DMS53 (cell line): ENCODE measurements around the gene CST7.
"Not testable (repeated sequence)": the region's sequence is repeated elsewhere in the genome, so short reads cannot be mapped to it uniquely, and the experiment has no call there.

Experiments used
- DNase-seq: peaks from one replicate; lab custom pipeline; 2025; lab: John Stamatoyannopoulos, UW

Gene CST7

DNA sequence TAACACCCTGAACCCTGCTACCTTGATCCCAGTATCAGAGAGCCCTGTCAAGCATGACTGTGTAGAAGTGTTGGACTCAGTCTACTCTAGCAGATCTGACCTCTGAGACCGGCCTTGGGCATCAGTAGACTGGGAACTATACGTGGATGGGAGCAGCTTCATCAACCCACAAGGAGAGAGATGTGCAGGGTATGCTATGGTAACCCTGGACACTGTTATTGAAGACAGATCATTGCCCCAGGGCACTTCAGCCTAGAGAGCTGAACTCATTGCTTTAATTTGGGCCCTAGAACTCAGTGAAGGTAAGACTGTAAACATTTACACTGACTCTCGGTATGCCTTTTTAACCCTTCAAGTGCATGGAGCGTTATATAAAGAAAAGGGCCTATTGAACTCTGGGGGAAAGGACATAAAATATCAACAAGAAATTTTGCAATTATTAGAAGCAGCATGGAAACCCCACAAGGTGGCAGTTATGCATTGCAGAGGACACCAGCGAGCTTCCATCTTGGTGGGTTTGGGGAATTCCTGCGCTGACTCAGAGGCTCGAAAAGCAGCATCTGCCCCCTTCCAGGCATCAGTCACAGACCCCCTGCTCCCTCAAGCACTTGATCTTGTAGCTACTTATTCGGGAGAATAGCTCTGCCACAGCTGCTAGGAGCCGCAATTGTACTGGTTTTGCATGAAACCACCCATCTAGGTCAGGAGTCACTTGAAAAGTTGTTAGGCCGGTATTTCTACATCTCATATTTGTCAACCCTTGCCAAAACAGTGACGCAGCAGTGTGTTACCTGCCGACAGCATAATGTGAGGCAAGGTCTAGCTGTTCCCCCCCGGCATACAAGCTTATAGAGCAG is 19.0 kb upstream of the CST7 start:
- peak; percentile 98 for DNase-seq

DNA sequence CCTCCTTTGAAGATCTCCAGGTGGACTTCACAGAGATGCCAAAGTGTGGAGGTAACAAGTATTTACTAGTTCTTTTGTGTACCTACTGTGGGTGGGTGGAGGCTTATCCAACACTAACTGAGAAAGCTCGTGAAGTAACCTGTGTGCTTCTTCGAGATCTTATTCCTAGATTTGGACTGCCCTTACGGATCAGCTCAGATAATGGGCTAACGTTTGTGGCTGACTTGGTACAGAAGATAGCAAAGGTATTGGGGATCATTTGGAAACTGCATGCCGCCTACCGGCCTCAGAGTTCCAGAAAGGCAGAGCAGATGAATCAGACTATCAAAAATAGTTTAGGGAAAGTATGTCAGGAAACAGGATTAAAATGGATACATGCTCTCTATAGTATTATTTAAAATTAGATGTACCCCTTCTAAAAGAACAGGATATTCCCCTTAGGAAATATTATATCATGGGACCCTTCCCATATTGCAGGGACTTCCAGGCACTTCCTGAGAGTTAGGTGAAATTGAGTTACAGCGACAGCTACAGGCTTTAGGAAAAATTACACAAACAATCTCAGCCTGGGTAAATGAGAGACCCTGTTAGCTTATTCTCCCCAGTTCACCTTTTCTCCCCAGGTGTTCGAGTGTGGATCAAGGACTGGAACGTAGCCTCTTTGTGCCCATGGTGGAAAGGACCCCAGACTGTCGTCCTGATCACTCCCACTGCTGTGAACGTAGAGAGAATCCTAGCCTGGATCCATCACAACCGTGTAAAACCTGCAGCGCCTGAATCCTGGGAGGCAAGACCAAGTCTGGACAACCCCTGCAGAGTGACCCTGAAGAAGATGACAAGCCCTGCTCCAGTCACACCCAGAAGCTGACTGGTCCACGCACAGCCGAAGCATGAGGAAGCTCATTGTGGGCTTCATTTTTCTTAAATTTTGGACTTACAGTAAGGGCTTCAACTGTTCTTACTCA is 18.1 kb upstream of the CST7 start:
- peak; percentile 66 for DNase-seq

DNA sequence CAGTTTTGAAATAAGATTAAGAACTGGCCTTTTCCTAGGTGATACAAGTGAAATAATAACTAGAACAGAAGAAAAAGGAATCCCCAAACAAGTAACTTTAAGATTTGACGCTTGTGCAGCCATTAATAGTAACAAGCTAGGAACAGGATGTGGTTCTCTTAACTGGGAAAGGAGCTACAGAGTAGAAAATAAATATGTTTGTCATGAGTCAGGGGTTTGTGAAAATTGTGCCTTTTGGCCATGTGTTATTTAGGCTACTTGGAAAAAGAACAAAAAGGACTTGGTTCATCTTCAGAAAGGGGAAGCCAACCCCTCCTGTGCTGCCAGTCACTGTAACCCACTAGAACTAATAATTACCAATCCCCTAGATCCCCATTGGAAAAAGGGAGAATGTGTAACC is 17.2 kb upstream of the CST7 start:
- DNase-seq = not testable (repeated sequence)

DNA sequence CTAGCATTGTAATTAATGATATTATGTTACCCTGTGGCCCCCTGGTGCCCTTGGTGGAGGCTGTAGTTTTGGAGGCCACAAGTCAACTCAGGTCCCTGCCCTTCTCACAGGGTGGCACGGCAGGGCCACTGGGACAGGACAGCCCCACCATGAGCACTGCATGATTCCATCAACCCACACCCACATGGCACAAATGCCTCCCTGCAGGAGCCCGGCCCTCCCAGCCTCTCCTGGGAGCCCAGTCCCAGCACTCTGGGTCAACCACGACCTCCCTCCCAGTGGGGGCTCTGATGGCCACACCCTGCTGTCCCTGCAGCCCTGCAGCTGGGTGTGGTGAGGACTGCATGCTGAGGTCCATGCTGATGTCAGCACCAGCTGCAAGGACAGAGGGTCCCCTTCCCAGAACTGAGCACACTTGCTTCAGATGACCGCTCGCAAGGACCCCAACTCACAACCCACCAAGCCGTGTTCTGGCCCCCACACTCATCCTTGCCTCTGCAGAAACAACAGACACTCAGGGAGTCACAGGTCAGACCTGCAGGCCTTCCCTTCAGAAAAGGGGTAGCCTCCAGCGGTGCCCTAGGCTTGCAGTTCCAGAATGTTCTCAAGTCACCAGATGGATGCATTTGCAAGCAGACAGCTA is 15.7 kb upstream of the CST7 start:
- DNase-seq = no peak

DNA sequence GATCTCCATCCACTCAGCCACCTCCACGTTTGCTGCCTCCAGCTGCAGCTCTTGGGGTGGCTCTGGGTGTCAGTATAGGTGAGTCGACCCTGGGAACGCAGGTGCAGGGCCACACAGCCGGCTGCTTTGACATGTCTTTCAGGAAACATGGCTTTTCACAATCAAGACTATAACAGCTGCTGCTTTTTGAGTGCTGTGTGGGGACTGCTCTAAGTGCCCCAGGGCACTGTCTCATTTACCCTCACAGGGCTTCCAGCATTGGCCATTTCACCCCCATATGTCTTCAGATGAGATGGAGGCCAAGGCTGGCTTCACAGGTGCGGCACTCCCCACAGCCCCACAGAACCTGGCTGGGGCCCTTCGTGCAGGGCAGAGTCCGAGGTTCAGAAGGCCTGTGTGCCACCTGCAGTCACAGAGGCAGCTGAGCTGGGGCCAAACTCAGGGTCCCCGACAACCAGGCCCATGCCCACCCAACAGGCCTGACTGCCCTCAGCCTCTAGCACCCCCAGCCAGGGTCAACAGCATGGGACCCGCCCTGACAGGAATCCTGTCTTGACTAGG is 14.9 kb upstream of the CST7 start:
- no peak for DNase-seq

DNA sequence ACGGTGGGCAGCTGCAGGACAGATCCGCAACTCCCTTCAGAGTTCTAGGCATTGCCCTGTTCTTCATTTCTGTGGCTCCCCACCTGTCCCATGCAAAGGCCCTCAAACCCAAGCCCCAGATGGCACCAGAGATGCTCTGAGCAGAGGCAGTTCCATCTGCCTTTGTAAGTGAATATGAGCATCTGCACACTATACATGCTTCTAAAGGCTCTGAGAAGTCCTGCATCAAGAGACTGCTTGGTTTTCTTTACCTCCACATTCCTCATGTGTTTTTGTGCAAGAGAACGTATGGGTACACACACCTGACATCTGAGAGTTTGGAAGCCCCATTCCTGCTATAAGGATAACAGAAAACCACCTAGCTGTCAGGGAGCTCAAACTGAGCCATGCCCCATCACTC is 14.4 kb upstream of the CST7 start:
- DNase-seq = no peak

DNA sequence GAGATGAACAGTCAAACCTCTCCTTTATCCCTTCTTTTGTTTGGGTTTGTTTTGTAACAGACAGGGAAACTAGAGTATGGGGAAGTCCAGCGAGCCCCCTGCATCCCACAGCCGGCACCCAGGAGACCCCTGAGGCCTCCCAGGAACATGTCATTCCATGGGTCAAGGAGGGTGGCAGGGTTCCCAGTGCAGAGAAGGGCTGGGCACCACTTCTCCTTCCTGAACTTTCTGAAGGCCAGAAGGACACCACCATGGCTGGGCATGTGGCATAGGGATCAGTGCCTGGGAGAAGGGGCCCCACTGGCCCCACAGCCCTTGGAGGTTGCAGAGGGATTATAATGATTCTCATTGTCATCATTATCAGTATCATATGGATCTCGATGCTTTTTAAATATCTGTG is 13.9 kb upstream of the CST7 start:
- no peak for DNase-seq

DNA sequence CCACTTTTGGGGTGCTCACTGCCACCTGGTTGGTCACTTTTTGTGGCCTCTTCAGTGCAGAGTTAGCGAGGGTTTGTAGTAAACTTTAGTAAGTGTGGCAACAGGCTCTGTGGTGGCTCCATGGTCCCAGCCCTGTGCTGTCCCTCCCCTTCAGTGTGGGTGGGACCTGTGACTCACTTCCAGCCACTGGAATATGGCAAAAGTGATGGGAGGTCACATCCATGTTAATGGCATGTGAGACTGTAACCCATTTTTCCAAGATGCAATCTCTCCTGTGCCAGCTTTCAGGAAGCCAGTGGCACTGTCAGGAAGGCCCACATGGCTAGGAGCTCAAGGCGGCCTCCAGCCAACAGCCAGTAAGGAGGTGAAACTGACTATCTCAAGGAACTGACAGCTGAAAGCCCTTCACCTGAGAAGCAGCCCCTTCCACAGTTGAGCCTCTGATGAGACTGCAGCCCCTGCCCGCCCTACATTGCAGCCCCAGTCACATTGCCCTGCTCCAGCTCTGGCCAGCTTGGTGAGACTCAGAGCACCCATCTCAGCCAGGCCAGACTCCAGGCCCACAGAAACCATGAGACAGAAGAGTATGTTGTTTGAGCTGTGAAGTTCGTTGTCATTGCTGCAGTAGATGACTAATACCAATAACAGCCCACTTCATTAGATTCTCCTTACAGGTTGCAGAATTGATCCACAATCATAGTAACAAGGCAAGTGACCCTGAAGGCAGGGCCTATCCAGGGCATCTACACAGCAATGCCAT is 13.1 kb upstream of the CST7 start:
- no peak for DNase-seq

DNA sequence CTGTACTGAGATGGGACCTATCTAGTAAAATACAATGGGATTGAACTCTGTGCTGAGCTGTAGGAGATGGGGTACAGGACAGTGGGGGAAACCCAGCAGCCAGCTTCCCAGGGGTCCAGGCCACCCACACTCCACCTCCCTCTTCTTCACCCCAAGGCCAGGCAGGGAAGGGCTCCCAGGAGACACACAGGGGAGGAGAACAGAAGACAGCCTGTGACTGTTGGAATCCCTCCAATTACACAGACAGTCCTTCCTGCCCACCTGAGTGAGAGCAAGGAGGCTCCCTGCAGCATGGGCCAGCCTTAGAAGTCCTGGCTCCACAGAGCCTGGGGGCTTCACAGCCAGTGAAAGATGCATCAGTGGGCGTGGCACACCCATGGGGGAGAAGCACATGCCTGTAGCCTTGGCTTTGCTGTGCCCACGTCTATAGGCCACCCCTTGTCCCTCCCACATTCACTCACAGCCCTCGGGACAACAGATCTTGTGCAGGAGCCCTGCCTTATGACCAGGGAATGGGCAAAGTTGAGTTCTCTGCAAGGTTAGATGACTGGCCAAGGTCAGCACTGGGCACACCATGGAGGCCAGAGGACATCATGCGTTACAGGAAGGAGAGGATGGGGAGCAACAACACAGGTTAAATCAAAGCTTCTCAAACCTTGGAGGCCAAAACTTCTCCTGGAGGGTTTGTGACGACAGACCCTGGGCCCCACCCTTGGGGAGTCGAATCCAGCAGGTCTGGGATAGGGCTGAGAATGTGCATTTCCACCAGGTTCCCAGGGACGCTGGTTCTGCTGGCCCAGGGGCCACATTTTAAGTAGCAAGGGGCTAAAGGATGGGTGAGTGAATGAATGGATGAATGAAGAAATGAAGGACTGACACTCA is 12.3 kb upstream of the CST7 start:
- no peak for DNase-seq

DNA sequence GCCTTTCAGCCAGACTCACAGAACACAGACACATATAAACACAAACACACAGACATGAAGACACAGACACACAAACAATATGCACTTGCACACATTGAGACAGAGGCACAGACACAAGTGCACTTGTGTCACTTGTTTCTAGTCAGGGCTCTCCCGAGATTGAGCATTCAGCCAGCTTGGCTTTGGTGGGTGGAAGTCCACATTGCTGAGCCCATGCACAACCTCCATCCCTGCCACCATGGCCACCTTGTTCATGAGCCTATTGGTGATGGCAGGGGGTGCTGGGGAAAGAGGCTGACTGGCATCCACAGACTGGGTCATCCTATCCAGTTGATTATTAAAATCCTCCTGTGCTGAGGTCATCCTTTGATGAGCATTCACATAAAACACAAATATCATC is 11.5 kb upstream of the CST7 start:
- DNase-seq = no peak

DNA sequence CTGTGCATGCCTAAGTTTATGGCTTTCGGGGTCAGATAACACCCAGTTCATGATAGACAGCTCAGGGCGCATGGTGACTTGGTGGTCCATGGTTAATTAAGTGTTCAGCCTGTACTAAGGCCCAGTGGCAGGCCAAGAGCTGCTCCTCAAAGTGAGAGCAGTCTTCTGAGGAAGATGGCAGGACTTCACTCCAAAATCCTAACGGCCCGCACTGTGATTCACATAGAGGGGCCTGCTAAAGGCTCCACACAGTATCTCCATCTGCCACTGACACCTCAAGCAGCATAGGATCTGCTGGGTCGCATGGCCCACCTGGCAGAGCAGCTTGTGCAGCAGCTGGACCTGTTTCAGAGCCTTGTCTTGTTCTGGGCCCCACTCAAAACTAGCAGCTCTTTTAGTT is 10.6 kb upstream of the CST7 start:
- no peak for DNase-seq

DNA sequence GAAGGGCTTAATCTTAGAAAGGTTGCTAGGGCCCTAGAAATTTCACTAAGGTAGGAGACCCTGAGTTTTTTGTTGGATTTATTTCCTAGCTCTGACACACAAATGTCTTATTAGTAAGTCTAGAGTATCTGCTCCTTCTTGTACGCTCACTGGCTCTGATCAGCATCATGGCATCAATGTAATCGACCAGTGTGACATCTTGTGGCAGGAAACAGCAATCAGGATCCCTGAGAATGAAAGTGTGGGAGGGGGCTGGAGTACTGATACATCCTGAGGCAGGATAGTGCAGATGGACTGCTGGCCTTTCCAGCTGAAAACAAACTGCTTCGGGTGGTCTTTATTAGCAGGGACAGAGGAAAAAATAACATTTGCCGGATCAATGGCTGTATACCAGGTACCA is 10.0 kb upstream of the CST7 start:
- no peak for DNase-seq

DNA sequence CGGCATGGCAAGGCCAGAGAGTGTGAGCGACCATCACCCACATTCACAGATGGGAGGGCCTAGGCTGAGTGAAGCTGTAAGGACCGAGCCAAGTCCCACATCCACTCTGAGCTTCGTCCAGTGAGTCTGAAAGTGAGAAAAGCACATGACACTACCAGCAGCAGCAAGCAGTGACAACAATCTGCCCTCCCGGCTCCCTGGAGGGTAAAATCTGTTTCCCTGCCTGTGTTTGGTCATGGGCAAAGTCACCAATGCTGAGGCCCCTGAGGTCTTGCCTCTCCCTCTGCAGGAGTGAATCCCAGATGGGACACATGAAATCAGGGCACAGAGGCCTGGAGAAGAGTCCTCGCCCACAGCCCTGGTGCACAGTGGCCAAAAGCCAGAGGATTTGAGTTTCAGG is 6.4 kb upstream of the CST7 start:
- no peak for DNase-seq

DNA sequence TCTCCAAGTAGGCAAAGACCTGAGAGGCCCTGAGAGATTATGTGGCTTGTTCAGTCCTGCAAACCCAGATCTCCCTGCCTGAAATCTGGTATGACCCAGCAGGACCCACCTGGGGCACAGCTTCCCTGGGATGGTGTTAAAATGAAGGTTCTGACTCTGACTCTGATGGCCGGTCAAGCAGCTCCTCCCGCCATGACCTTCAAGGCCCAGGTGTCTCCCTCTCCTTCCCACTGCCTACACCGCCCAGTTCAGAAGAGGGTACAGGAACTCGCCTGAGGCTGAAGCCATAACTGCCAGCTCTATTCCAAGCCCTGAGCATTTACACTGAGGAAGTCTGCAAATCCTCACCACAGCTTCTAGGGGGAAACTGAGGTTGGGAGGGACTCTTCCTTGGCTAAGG is 5.9 kb upstream of the CST7 start:
- no peak for DNase-seq

DNA sequence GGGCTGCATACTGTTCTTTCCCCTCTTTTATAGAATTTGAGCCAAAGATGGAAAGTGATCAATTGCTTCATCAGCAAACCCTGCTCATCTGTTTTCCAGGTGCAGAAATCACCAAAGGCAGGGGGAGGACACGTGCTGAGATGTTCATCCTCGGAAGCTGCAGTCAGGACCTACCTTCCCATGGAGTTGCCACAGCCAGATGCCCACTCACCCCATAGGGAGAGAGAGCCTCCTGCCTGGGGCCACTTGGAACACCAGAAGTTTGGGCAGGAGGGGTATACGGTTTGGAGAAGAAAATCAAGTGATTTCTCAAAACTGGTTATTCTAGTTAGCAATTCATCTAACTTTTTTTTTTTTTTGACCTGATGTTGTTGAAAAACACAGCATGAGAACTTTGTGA is 5.3 kb upstream of the CST7 start:
- no peak for DNase-seq

DNA sequence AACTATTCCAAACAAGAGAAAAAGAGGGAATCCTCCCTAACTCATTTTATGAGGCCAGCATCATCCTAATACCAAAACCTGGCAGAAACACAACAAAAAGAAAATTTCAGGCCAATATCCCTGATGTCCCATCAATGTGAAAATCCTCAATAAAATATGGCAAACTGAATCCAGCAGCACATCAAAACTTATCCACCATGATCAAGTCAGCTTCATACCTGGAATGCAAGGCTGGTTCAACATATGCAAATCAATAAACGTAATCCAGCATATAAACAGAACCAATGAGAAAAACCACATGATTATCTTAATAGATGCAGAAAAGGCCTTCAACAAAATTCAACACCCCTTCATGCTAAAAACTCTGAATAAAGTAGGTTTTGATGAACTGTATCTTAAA is 2.7 kb upstream of the CST7 start:
- DNase-seq = not testable (repeated sequence)

DNA sequence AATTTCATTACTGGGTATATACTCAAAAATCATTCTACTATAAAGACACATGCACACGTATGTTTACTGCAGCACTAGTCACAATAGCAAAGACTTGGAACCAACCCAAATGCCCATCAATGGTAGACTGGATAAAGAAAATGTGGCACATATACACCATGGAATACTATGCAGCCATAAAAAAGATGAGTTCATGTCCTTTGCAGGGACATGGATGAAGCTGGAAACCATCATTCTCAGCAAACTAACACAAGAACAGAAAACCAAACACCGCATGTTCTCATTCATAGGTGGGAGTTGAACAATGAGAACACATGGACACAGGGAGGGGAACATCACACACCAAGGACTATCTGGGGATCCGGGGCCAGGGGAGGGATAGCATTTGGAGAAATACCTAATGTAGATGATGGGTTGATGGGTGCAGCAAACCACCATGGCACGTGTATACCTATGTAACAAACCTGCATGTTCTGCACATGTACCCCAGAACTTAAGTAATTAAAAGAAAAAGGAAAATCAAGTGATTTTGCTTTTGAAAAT is 602 bp upstream of the CST7 start:
- not testable (repeated sequence) for DNase-seq

DNA sequence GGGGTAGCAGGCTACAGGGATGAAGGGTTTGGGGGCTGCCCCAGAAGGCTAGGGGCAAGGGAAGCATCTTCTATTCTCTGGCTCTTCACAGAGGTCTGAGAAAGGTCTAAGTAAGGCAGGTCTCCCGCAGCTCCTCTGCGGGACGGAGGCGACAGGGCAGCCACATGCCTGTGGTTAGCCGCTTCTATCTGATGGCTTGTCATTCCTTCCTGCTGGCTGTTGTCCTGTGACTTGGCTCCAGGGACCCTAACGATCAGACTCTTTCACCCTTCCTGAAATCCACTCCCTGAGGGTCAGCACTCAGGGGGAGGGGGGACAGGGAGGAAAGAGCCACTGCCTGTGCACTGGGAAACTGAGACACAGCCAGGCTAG is 673 bp downstream of the CST7 start:
- DNase-seq = no peak

DNA sequence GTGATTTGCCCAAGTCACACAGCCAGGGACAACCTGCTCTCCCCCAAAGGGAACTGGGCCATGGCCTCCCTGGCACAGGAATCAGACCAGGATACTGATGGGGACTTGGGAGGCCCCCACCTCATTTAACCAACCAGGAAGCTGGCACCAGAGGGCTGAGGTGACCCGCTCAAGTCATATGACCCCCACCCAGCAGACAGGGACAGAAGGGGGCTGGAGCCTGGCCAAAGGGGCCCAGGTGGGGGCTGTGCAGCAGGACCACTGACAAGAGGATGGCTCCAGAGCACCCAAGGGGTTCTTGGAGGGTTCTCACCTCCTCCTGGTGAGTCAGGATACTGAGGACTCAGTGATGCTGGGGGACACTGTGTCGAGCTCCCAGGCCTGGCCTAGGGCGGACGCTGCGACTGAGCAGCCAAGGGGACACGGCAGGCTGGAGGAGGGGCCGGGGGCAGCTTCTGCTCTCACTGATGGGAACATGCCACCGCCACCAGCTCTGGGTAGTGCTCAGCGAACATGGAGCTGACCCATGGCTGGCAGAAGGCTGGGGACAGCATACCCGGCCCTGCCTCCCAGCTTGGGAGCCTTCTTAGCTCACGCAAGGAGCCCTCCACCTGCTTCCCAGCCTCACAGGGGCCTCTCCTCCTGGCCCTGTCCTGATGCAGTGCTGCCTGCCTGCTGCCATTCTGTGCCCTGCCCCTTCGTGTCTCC is 1.2 kb downstream of the CST7 start:
- DNase-seq = peak; percentile 13
